CD4-positive, alpha-beta T cell treated with Interleukin-4 for 4 hours (primary cell): ENCODE measurements around the gene PFKL.
A peak's percentile ranks its signal among the peaks of the same experiment; 100 is the strongest.

Source experiments
- DNase-seq: peaks from one replicate; pipeline ENCODE4 v3.0.0-alpha.2; 2020

PFKL gene

GRCh38 chr21:44299458-44300261 is at the start of gene PFKL:
TSS of gene PFKL (plus strand) at chr21:44300053. CDS start at chr21:44300106, 53 bp downstream.
- DNase-seq = peak; percentile 27

GRCh38 chr21:44253832-44254710 is 45.8 kb upstream of the PFKL start:
- DNase-seq = no peak

GRCh38 chr21:44255511-44255981 is 44.3 kb upstream of the PFKL start:
- no peak for DNase-seq

- no peak for DNase-seq
Measured at GRCh38 chr21:44258056-44258725, 41.7 kb upstream of the PFKL start.

GRCh38 chr21:44259082-44259705 is 40.7 kb upstream of the PFKL start:
- no peak for DNase-seq

GRCh38 chr21:44260066-44260465 is 39.8 kb upstream of the PFKL start:
- DNase-seq = no peak

- DNase-seq = no peak
Measured at GRCh38 chr21:44260791-44261631, 38.8 kb upstream of the PFKL start.

- DNase-seq = no peak
Measured at GRCh38 chr21:44261675-44262295, 38.1 kb upstream of the PFKL start, which contains the start of gene DNMT3L. TSS of gene DNMT3L (minus strand) at chr21:44261897. CDS start at chr21:44261259, 638 bp downstream.

GRCh38 chr21:44262338-44263056 is 37.4 kb upstream of the PFKL start:
- no peak for DNase-seq

- DNase-seq = no peak
Measured at GRCh38 chr21:44263221-44263760, 36.6 kb upstream of the PFKL start.

GRCh38 chr21:44263768-44264167 is 36.1 kb upstream of the PFKL start:
- no peak for DNase-seq

GRCh38 chr21:44265734-44266270 is 34.1 kb upstream of the PFKL start:
- no peak for DNase-seq

- peak; percentile 24 for DNase-seq
Measured at GRCh38 chr21:44267655-44268142, 32.2 kb upstream of the PFKL start.

GRCh38 chr21:44269090-44269489 is 30.8 kb upstream of the PFKL start:
- DNase-seq = no peak

GRCh38 chr21:44271558-44272283 is 28.1 kb upstream of the PFKL start:
- DNase-seq = no peak

GRCh38 chr21:44272284-44272858 is 27.5 kb upstream of the PFKL start:
- DNase-seq = no peak

GRCh38 chr21:44273046-44273445 is 26.8 kb upstream of the PFKL start:
- no peak for DNase-seq

- no peak for DNase-seq
Measured at GRCh38 chr21:44275041-44275440, 24.8 kb upstream of the PFKL start.
